DMS 273 treated with DMSO at 0.1 percent for 48 hours (cell line): ENCODE results near the gene LENG9.
"Not testable (repeated sequence)": the region's sequence is repeated elsewhere in the genome, so short reads cannot be mapped to it uniquely, and the experiment has no call there.

Source experiments
- DNase-seq: peaks from one replicate; lab custom pipeline; 2025; lab: John Stamatoyannopoulos, UW

The LENG9 gene

DNA sequence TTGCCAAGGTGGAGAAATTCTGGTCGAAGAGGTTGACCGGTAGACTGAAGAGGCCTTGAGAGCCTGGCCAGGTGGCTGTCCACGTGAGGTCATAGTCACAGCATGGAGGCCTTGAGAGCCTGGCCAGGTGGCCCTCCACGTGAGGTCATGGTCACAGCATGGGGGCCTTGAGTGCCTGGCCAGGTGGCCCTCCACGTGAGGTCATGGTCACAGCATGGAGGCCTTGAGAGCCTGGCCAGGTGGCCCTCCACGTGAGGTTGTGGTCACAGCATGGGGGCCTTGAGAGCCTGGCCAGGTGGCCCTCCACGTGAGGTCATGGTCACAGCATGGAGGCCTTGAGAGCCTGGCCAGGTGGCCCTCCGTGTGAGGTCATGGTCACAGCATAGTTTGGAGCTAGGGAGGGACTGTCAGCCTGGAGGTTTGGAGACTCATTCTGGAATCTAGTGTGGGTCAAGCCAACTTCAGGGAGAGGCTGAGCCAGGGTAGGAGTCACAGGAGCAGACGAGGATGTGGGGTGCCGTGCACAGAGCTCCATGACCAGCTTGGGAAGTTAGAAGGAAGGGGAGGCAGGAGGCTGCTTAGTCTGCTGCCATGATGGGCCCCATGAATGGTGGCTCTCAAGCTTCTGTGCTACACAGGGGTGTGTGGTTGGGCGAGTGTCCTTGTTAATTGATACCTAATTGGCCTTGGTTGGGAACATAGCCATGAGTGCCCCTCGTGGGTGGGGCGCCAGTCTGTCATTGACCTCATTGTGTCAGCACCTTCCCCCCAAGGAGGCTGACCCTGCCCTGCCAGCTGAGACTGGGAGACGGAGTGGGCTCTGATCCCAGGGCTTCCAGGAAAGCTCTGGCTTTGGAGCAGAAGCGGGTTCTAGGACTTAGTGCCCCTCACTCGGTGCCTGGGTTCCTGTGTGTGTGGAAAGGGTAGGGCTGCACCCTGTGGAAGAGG is 4.0 kb downstream of the LENG9 start:
- DNase-seq: no peak

DNA sequence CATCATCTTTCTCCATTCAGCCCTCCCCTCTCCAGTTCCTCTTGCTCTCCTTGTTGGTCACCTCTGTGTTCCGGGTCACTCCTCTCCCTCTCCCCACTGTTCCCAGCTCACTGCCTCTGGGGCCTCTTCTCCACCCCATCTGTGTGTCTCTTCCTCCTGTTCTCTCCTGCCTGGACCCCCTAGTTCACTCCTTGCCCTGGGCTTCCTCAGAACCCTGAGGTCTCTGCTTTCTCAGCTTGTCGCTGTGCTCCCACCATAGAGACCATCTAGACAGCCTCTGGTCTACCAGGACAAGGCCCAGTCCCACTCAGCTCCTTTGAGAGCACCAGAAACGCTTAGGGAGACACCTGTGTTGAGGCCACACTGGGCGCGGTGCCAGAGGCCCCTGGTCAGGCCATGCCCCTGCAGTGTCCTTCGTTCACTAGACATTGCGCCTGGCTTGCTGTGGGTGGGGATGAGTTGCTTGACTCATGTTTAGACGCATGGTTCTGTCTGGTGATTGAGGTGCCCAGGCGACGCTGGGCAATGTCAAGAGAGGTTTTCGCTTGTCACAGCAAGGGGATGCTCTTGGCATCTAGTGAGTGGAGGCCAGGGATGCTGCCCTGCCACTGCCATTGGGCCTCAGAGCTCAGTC is 4.8 kb downstream of the LENG9 start:
- no peak for DNase-seq

DNA sequence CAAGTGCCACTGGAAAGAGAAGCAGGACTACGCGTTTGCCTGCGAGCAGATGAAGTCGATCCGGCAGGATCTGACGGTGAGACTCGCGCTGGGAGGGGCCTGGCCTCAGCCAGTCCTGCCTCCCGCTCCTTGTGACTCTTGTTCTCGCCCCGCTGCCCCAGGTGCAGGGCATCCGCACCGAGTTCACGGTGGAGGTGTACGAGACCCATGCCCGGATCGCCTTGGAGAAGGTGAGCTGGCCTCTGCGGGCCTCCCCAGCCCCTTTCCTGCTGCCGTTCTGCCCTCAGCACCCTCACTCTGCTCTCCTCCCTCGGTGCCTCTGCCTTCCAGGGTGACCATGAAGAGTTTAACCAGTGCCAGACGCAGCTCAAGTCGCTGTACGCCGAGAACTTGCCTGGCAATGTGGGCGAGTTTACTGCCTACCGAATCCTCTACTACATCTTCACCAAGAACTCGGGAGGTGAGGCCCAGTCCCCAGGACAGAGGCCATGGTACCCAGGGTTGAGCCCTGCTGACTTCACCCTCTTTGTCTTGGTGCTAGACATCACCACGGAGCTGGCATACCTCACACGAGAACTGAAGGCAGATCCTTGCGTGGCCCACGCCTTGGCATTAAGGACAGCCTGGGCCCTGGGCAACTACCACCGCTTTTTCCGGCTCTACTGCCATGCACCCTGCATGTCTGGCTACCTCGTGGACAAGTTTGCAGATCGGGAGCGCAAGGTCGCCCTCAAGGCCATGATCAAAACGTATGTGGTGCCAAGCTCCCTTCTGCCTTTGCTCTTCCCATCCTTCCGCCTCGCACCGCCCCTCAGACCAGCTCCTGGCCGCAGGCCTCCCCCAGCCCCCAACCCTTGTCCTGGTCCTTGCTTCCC is 5.6 kb downstream of the LENG9 start:
- no peak for DNase-seq

DNA sequence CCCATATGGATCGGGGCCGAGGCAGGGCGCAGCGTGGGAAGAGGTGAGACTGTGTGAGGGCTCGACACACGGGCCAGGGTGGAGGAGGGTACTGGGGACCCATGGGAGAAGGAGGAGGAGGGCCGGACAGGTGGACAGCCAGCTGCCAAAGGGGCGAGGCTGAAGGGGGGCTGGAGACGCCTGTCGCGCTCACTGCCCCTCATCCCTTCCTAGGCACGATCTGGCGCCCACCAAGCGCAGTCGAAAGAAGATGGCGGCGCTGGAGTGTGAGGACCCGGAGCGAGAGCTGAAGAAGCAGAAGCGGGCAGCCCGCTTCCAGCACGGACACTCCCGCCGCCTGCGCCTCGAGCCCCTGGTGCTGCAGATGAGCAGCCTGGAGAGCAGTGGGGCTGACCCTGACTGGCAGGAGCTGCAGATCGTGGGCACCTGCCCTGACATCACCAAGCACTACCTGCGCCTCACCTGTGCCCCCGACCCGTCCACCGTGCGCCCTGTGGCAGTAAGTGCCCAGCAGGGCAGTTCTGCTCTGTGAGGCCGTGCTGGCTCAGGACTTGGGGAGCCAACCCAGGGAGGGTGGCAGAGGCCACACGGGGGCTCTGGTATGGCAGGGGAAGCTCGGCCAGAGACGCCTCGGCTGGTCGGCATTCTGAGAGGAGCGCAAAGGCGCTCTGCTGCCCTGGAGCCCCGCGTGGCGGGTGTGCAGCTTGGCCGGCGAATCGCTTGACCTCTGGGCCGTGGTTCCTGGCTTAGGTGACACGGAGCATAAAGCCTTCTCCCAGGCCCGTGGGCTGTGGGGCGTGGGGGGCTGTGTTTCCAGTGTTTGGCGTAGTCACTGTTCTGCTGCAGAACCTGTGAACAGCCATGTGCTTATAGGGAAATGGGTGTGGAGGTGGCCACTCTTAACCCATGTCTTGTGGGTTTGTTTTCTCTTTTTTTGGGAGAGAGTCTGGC is 6.9 kb downstream of the LENG9 start:
- DNase-seq: no peak

DNA sequence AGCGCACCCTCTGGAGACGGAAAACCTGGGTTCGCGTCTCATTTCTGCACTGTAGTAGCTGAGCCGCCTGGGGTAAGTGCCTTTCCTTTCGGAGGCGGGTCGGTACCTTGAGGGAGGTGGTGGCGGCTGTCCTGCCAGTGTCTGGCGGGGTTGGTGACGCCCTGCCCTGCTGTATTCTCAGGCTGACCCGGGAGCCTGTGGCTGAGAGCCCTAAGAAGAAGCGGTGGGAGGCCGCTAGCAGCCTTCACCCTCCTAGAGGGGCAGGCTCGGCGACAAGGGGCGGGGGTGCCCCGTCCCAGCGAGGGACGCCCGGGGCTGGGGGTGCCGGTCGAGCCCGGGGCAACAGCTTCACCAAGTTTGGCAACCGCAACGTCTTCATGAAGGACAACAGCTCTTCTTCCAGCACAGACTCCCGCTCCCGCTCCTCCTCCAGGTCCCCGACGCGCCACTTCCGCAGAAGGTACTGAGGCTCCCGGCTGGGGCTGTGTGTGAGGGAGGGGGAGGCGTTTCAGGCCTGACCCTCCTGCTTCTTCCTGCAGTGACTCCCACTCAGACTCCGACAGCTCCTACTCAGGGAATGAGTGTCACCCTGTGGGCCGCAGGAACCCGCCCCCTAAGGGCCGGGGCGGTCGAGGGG is 7.7 kb downstream of the LENG9 start:
- DNase-seq: no peak

DNA sequence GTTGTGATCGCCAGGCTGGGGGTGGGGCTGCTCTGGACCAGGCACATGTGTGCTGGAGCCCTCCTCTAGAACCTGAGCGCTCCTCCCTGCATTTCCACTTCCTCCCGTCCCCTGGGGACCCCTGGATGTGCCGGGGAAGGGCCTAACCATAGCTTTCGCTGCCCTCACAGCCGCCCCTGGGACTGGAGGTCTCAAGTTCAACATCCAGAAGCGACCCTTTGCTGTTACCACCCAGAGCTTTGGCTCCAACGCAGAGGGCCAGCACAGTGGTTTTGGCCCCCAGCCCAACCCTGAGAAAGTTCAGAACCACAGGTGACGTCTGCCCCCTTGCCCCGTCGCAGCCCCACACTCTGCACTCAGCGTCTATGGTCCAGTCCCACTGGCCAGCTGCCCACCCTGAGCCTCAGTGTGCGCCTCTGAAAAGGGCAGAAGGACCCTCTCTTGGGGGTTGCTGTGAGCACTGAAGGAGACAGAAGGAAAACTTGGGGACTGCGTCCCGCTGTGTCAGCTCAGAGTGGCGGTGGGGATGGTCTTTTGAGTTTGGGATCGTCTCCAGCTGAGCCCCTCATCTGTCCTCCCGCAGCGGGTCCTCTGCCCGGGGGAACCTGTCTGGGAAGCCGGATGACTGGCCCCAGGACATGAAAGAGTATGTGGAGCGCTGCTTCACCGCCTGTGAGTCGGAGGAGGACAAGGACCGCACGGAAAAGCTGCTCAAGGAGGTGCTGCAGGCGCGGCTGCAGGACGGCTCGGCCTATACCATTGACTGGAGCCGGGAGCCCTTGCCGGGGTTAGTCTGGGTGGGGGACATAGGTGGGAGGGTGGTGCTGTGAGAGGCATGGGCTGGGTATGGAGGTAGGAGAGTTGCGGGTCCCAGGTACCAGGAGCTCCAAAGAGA is 8.6 kb downstream of the LENG9 start:
- no peak for DNase-seq

DNA sequence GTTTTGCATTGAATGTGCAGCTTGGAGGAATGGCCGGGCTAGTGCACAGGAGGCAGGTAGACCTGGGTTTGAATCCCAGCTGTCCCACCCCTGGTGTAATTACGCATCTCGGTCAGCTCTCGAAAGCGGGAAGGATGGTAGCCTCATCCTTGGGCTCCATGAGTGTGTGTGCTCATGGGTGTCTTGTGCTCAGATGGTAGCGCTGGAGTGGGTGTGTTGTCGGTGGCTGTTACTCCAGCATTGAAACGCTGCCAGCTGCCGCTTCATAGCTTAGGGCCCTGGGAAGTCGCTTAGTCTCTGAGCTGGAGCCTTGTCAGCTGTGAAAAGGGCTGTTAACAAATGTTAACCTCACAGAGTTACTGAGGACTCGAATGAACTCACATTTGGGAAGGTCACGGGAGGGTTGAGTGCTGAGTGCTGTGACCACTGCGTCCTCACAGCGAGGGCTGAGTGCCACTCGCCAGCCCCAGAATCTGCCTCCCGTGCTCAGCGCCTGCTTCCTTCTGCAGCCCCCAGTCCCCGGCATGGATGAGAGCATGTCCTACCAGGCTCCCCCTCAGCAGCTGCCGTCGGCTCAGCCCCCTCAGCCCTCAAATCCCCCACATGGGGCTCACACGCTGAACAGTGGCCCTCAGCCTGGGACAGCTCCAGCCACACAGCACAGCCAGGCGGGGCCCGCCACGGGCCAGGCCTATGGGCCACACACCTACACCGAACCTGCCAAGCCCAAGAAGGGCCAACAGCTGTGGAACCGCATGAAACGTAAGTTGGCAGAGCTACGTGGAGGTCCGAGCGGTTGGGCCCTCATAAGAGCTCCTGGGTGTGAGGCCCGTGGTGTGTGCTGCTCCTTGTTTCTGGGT is 9.4 kb downstream of the LENG9 start:
- no peak for DNase-seq

DNA sequence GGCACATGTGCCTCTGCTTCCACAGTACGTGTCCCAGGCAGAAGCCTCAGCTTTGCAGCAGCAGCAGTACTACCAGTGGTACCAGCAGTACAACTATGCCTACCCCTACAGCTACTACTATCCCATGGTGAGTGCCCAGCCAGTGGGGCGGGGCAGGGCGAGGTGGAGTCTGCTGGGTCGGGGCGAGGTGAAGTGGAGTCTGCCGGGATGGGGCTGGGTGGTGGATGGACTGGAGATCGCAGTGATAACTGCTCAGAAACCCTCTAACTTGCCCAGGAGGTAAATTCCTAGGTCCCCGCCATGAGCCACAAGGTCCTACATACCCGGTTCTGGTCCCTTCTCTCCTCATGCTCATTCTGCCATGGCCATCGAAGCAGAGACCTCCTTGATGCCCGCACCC is 11.0 kb downstream of the LENG9 start:
- no peak for DNase-seq

DNA sequence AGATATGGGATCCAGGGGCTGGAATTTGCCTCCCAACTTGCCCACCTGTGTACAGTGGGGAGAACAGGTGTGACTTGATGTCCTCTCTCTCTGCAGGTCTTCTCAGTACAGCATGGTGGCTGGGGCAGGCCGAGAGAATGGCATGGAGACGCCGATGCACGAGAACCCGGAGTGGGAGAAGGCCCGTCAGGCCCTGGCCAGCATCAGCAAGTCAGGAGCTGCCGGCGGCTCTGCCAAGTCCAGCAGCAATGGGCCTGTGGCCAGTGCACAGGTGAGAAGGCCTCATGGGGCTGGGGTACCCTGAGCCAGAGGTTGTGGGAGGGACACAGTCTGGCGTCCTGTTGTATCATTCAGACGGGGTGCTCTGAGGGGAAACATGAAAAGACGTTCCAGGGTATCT is 11.6 kb downstream of the LENG9 start:
- DNase-seq: no peak

DNA sequence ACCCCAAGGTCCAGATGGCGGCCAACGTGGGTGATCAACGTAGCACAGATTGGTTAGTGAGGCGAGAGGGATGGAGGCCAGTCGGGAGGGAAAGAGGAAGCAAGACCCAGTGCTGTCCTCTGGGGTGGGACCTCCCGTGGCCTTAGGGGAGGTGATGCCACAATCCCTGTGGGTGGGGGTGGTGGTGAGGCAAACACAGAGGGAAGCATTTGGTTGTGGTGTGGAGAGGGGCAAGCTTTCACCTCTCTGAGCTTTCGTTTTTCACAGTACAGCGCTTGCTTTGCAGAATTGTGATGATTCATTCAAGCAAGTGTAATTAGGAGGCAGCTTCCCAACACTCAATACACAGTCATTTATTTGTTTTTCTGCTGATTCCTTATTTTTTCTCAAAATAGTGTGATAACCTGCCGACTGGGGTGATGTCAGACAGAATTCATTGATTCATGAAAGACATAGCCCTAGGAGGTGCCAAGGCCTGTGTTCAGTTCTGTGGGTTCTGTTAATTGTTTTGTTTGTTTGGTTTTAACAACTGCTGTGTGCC is 12.2 kb downstream of the LENG9 start:
- DNase-seq: no peak

DNA sequence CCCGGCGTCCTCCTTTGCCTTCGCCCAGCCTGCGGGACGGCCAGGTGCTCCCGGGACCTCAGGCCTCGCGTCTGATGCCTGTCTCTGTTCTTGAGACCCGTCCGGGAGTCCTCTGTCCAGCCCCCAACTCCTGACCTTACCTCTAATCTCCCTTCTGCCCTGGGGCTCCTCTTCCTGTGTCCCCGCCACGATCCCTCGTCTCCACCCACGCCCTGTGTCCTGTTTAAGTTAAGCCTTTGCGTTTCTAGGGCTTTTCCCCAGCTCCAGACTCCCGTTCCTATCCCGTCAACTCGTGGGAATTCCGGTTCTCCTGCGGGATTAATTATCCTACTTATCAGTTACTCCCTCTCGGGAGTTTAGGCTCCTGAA is 13.9 kb downstream of the LENG9 start:
- DNase-seq: no peak

DNA sequence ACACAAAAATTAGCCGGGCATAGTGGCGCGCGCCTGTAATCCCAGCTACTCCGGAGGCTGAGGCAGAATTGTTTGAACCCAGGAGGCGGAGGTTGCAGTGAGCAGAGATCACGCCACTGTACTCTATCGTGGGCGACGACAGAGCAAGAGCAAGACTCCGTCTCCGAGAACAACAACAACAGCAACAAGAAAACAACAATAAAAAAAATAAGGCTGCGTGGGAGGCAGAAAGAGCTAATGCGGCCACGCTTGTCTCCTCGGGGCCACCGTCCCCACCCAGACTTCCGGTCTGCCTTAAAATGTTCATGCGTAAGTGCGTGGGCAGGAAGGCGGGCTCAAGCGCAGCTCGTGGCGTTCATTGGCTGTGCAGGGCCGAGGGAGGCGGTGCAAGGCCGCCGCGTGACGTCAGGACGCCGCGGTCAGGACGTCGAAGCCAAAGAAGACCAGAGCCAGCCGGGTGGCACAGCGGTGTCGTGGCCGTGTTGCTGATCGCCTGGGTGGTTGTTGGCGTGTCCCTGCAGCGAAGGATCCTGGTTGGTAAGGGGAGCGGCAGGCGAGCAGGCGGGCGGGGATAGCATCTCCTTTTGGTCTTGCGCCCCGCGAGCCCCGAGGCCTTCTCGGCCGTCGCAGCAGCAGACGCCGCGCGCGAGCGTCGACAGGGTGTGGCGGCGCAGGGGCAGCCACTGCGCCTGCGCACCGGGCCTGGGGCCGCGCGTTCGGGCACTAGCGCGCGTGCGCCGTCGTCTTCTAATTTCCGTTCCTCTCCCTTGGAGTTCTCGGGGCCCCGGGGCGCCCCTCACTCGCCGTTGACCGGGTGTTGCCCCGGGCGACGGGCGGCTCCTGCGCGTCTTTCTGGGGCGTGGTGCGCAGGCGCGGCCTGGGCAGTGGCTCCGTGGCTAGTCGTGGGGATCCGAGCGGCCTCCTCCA is 14.5 kb downstream of the LENG9 start, which contains the start of gene LENG8:
Gene LENG8, plus strand, starts transcription at position 426 of the 927 bp plus-strand sequence. CDS start 2,146 bp downstream, outside the sequence.
- peak; percentile 93 for DNase-seq

DNA sequence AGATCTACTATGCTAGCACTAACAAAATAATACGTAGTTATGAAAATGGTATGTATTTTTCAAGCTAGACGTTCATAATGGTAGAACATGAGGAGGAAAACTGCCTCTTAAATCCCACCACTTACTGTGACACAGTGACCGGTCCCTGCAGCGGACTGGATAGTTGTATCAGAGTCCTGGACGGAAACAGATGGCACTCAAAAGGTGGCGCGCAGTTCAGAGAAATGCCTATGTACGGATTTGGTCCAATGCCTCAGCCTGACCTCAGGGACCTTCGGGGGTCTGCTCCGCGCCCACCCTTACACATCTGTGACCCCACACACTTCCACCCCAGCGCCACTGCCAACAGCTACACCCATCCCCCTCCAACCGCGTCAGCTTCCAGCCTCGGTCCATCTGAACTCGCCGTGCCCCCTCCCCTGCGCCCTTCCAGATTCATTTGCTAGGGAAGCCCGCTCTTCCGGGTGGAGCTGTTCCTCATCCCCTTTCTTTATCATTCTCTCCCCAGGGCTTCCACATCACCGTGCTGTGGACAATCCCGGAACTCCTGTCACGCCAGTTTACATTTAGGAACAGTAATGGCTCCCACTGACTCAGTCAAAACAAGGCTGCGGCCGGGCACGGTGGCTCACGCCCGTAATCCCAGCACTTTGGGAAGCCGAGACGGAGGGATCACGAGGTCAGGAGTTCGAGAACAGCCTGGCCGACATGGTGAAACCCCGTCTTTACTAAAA is 15.4 kb downstream of the LENG9 start:
- peak; percentile 49 for DNase-seq

DNA sequence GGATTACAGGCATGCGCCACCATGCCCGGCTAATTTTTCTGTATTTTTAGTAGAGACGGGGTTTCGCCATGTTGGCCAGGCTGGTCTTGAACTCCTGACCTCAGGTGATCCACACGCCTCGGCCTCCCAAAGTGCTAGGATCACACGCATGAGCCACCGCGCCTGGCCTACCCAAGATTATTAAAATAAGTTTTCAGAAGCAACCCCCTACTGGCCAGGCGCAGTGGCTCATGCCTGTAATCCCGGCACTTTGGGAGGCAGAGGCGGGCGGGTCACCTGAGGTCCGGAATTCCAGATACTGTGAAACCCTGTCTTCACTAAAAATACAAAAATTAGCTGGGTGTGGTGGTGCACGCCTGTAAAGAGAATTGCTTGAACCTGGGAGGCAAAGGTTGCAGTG is 17.2 kb downstream of the LENG9 start:
- not testable (repeated sequence) for DNase-seq

DNA sequence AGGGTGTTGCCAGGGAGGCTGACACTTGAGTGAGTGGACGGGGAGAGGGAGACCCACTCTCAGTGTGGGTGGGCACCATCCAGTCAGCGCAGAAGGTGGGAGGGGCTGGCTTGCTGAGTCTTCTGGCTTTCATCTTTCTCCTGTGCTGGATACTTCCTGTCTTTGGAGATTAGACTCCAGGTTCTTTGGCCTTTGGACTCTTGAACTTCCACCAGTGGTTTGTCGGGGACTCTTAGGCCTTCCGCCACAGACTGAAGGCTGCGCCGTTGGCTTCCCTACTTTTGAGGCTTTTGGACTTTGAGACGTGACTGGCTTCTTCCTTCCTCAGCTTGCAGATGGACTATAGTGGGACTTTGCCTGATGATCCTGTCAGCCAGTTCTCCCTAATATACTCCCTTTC is 18.8 kb downstream of the LENG9 start:
- no peak for DNase-seq

DNA sequence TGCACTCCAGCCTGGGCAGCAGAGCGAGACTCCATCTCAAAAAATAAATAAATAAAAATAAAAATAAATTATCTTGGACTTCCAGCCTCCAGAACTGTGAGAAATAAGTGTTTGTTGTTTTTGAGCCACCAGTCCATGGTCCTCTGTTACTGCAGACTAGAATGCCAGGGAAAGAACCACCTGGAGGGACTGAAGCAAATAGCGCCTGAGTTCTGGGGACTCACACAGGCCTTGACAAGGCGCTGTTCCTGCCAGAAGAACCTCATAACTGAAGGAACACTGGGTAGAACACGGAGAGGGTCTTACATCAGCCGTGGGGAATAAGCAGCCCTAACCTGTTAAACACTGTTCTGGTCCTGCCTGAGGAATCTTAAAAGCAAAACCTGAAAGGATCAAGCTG is 22.9 kb downstream of the LENG9 start:
- DNase-seq: no peak
